Pancreas (tissue), 10 donors: Measurements from ENCODE around the gene RHOU. TPM values are rescaled to one million over a fixed set of nuclear protein-coding genes. Genes with fewer than 3 reads are reported as not detected.

Experiments used
- ATAC-seq, 4 donors: fragments of 200-7000 bp; cut with Tn5 transposase; one replicate each; pipeline versions ENCODE4 v1.8.0 to v1.9.1; 2020; ENCODE audit warnings: mild to moderate bottlenecking in 4 of 4, moderate library complexity in 4 of 4
- DNase-seq, 6 donors: peaks; one replicate each; pipeline ENCODE4 v3.0.0-alpha.2; 2020
- FAIRE-seq: peaks from 2 replicates; lab custom pipeline; 2012; peaks lifted over from hg19 to GRCh38; lab: Jason Lieb, UNC
- H3K27ac ChIP-seq, 4 donors: fragments of 200-600 bp; sonication (generic); 1 replicate in 3 of 4; 2 replicates in 1 of 4; pipeline versions ENCODE4 v1.5.0 to v1.8.0; 2020
- H3K27me3 ChIP-seq, 4 donors: fragments of 200-600 bp; one replicate each; pipeline ENCODE4 v1.8.0; 2021
- H3K36me3 ChIP-seq, 3 donors: fragments of 200-600 bp; sonication (generic) in 1 of 3; one replicate each; pipeline versions ENCODE4 v1.5.0 to v1.8.0; 2020 to 2021
- H3K4me1 ChIP-seq, 3 donors: fragments of 200-600 bp; one replicate each; pipeline ENCODE4 v1.8.0; 2021
- H3K4me3 ChIP-seq, 4 donors: fragments of 200-600 bp; sonication (generic) in 2 of 4; one replicate each; pipeline versions ENCODE4 v1.5.0 to v1.8.0; 2020 to 2021
- H3K9me3 ChIP-seq, 4 donors: fragments of 200-600 bp; one replicate each; pipeline ENCODE4 v1.8.0; 2021
- CTCF ChIP-seq, 4 donors: fragments of 200-600 bp; sonication (generic) in 3 of 4; IDR thresholded peaks; one replicate each; pipeline versions ENCODE4 v1.5.0 to v1.8.0; 2021; ENCODE audit warnings: antibody characterized with exemption in 4 of 4
- WGBS, 2 donors: extraction: QIAGEN DNeasy Blood & Tissue Kit; methylation state at CpG; one replicate each; pipeline ENCODE4 v1.1.7; 2013; 5-methylcytosine and 5-hydroxymethylcytosine counted together
- intact Hi-C, 3 donors: fragments of 100-400 bp; cut with DNase I; formaldehyde crosslinking; loops; one replicate each; pipeline versions ENCODE4 v1.11.1 to v1.14.2; 2022
- polyA plus RNA-seq, 2 donors: library from polyadenylated mRNA; stranded (reverse); fragments of 200-250 nt; gene quantifications; one replicate each; pipeline ENCODE4 v1.2.3, GENCODE V29; 2013
- total RNA-seq, 6 donors: library from RNA; stranded (reverse); fragmentation: NEBNext Ultra II Directional in 4 of 6; extraction: Animal tissue kit (Norgen Biotek cat#: 25700) in 4 of 6; gene quantifications; one replicate each; pipeline versions ENCODE4 v1.2.1 to v1.2.4, GENCODE V29; 2021 to 2023
- donor health status: healthy with polysubstance abuse.
- donor health status: DM: no; HTN: no; CAD: no; lungs with moderate emphysema.
- donor health status: DM: no; HTN: no; CAD: no.
- donor health status: control.
- donor health status: control.
- donor health status: Bipolar disorder and iron deficiency.
- donor health status: DM: yes; HTN: yes; CAD: no.
- donor health status: DM: no; HTN: no; CAD: no.
- donor health status: DM: no; HTN: no; CAD: no.
- donor health status: DM: yes; HTN: yes; CAD: no.

RHOU gene
- total and polyA plus RNA-seq, 8 donors: 5.4 to 14.1 (median 9.8) TPM

DNA sequence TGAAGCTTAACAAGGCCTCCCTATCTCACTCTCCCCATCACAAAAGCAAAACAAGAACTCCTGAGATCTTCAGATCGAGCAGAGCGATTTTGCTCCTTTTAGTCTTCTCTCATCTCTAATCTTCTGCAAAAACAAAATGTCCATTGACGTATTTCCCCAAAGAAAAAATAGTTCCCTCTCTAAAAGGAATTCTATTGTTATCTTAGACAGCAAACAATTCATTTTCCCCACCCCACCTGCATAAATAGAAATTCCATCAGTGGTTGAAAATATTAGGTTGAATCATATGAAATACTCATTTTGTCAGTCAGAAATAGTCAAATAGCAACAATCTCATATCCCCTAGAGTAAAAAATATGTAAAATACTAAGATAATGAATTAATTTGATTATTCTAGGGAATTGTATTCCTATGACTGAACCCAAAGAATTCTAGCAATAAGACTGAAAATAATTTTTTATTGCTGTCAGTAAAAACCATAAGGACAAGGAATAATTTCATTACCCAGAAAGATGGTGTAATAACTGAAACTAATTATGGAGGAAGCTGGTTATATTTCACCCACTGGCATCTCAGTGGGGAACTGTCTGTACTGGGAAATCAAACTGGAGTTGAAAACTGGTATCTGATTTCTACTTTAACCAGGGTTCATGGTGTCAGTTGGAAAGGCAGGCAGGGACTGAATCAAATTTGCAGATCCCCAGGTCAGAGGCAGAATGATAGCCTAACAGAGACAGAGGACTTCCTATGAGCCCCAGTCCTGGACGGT, 51.3 kb downstream of the RHOU start:
- DNase-seq (no peak), FAIRE-seq (no peak), ATAC-seq (no peak)
- Histone ChIP-seq H3K9me3 (no peaks in the 10 kb centered on the region), H3K27ac (no peak overlapping the region), H3K27me3 (no peaks in the 10 kb centered on the region), H3K4me1 (peaks cover 4 to 10% (median 6%) of the 10 kb centered on the region in 3 donors), H3K36me3 (no peaks in the 10 kb centered on the region), H3K4me3 (no peak overlapping the region)
- WGBS, 2 donors: 84 to 88% methylated on average over 4 of the region's 4 CpGs
- TF ChIP-seq CTCF (IDR thresholded peaks at IDR 0.05): no peak
- intact Hi-C loops: no loop called here

DNA sequence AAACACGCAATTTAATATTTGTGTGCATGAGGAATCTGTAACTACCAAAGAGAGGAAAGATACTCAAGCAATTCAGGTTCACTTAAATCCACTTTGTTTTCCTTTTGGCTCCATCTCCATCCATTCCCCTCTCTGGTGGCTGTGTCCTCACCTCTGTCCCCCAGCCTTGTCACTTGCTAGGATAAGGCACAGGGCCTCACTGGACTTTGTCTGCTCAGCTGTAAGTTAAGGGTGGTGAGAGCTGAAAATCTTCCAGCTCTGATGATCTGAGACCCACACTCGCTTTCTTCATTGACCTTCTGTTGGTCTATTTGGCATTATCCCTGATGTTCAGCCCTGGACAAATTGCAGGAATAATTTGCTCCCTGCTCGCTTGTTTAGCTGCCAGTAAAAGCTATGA, 56.5 kb downstream of the RHOU start:
- H3K4me3 ChIP-seq: no peak overlapping the region
- 95 to 98% methylated on average over 3 of the region's 3 CpGs for WGBS, 2 donors
- DNase-seq (no peak), FAIRE-seq (no peak), ATAC-seq (no peak)
- no peaks in the 10 kb centered on the region for H3K4me1 ChIP-seq
- no peaks in the 10 kb centered on the region for H3K27me3 ChIP-seq
- H3K27ac ChIP-seq: no peak overlapping the region
- no peaks in the 10 kb centered on the region for H3K36me3 ChIP-seq
- no peak for TF ChIP-seq CTCF (IDR thresholded peaks at IDR 0.05)
- intact Hi-C loops: no loop called here
- no peaks in the 10 kb centered on the region for H3K9me3 ChIP-seq

GRCh38 chr1:228792601-228793000, 57.3 kb downstream of the RHOU start:
- no peak for TF ChIP-seq CTCF (IDR thresholded peaks at IDR 0.05)
- Histone ChIP-seq H3K4me3 (no peak overlapping the region), H3K4me1 (no peaks in the 10 kb centered on the region), H3K27ac (no peak overlapping the region), H3K36me3 (no peaks in the 10 kb centered on the region), H3K9me3 (no peaks in the 10 kb centered on the region), H3K27me3 (no peaks in the 10 kb centered on the region)
- WGBS, 2 donors: 94 to 96% methylated on average over 3 of the region's 3 CpGs
- DNase-seq (no peak), ATAC-seq (no peak), FAIRE-seq (no peak)
- intact Hi-C loops: no loop called here

GRCh38 chr1:228793032-228793431, 57.8 kb downstream of the RHOU start:
- Histone ChIP-seq H3K36me3 (no peaks in the 10 kb centered on the region), H3K4me1 (no peaks in the 10 kb centered on the region), H3K4me3 (no peak overlapping the region), H3K9me3 (no peaks in the 10 kb centered on the region), H3K27me3 (no peaks in the 10 kb centered on the region), H3K27ac (no peak overlapping the region)
- DNase-seq (no peak), ATAC-seq (no peak), FAIRE-seq (no peak)
- intact Hi-C loops: no loop called here
- WGBS, 2 donors: 83 to 87% methylated on average over 2 of the region's 2 CpGs
- no peak for TF ChIP-seq CTCF (IDR thresholded peaks at IDR 0.05)

DNA sequence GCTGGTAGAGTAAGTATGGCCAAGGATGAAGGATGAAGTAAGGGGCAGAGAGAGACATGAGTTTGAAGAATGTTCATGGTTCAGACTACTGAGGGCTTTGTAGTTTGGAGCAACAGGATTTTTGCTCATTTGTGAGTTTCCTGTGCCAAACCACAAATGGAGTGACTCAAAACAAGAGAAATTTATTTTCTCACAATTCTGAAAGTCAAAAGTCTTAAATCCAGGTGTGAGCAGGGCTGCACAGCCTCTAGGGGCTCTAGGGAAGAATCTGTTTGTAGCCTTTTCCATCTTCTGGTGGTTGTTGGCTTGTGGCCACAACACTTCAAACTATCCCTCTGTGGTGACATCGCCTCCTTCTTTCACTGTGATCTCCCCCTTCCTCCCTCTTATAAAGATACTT, 58.9 kb downstream of the RHOU start:
- no peaks in the 10 kb centered on the region for H3K27me3 ChIP-seq
- no peaks in the 10 kb centered on the region for H3K9me3 ChIP-seq
- FAIRE-seq (no peak), ATAC-seq (no peak), DNase-seq (no peak)
- no peaks in the 10 kb centered on the region for H3K4me1 ChIP-seq
- H3K4me3 ChIP-seq: no peak overlapping the region
- H3K36me3 ChIP-seq: no peaks in the 10 kb centered on the region
- intact Hi-C loops: no loop called here
- WGBS, 2 donors: 86 to 95% methylated on average over 1 of the region's 1 CpG
- H3K27ac ChIP-seq: no peak overlapping the region
- no peak for TF ChIP-seq CTCF (IDR thresholded peaks at IDR 0.05)
